Progenitor cell of endocrine pancreas (in vitro differentiated cells): ENCODE results near the gene FCGR1A. TPM values are rescaled to one million over a fixed set of nuclear protein-coding genes. Genes with fewer than 3 reads are reported as not detected.
"Not testable (repeated sequence)": the region's sequence is repeated elsewhere in the genome, so short reads cannot be mapped to it uniquely, and the experiment has no call there.

Source experiments
- DNase-seq: peaks from one replicate; pipeline ENCODE4 v3.0.0; 2021; ENCODE audit warnings: low spot score; ENCODE audit not compliant: unreplicated experiment
- H3K27ac Mint-ChIP-seq: 2 replicates; pipeline ENCODE4 v1.8.0; 2021; ENCODE audit warnings: mild to moderate bottlenecking, moderate library complexity, mixed read lengths
- H3K27me3 Mint-ChIP-seq: 2 replicates; pipeline ENCODE4 v1.8.0; 2021; ENCODE audit warnings: mixed read lengths
- H3K36me3 Mint-ChIP-seq: 2 replicates; pipeline ENCODE4 v1.8.0; 2022; ENCODE audit warnings: mixed read lengths; ENCODE audit not compliant: insufficient read depth
- H3K4me1 Mint-ChIP-seq: 2 replicates; pipeline ENCODE4 v1.8.0; 2021; ENCODE audit warnings: low read depth, mixed read lengths
- H3K4me3 Mint-ChIP-seq: 2 replicates; pipeline ENCODE4 v1.8.0; 2021; ENCODE audit warnings: low read depth, mild to moderate bottlenecking, moderate library complexity, mixed read lengths
- H3K9me3 Mint-ChIP-seq: 2 replicates; pipeline ENCODE4 v1.8.0; 2021; ENCODE audit warnings: low read depth, mixed read lengths
- long read RNA-seq: library from polyadenylated mRNA; unstranded; transcript quantifications from one replicate; pipeline ENCODE4 v2.0.0, GENCODE V29; 2020
- total RNA-seq: library from RNA; stranded (reverse); gene quantifications from 2 replicates; pipeline ENCODE4 v1.2.1, GENCODE V29; 2021

The FCGR1A gene
- total RNA-seq, result not detected in 2 replicates
- long read RNA-seq, result 0 reads

- not testable (repeated sequence) for H3K9me3 Mint-ChIP-seq, H3K27ac Mint-ChIP-seq, H3K36me3 Mint-ChIP-seq, H3K27me3 Mint-ChIP-seq, DNase-seq, H3K4me1 Mint-ChIP-seq, H3K4me3 Mint-ChIP-seq
Observed at GRCh38 chr1:149782600-149782999, at the start of gene FCGR1A. Gene FCGR1A, plus strand, starts transcription at chr1:149782694. Its CDS starts 50 bp downstream, at chr1:149782744.

GRCh38 chr1:149732781-149733180 is 49.7 kb upstream of the FCGR1A start:
- not testable (repeated sequence) for DNase-seq, H3K4me1 Mint-ChIP-seq, H3K27me3 Mint-ChIP-seq, H3K9me3 Mint-ChIP-seq, H3K36me3 Mint-ChIP-seq, H3K4me3 Mint-ChIP-seq, H3K27ac Mint-ChIP-seq

- H3K27me3 Mint-ChIP-seq, H3K4me3 Mint-ChIP-seq, DNase-seq, H3K36me3 Mint-ChIP-seq, H3K27ac Mint-ChIP-seq, H3K4me1 Mint-ChIP-seq, H3K9me3 Mint-ChIP-seq: not testable (repeated sequence)
Observed at GRCh38 chr1:149734692-149735091, 47.8 kb upstream of the FCGR1A start.

- not testable (repeated sequence) for H3K36me3 Mint-ChIP-seq, H3K9me3 Mint-ChIP-seq, H3K27me3 Mint-ChIP-seq, H3K4me1 Mint-ChIP-seq
- peak; percentile 10 for DNase-seq
- peak overlapping the region; percentile 71 for H3K27ac Mint-ChIP-seq
- H3K4me3 Mint-ChIP-seq, result peak overlapping the region; percentile 65
Observed at GRCh38 chr1:149740148-149740581, 42.3 kb upstream of the FCGR1A start.

- not testable (repeated sequence) for H3K27me3 Mint-ChIP-seq, DNase-seq, H3K9me3 Mint-ChIP-seq, H3K4me1 Mint-ChIP-seq, H3K36me3 Mint-ChIP-seq
- Mint-ChIP-seq H3K4me3 (peak overlapping the region; percentile 65), H3K27ac (peak overlapping the region; percentile 71)
Observed at GRCh38 chr1:149740590-149741230, 41.8 kb upstream of the FCGR1A start.

- not testable (repeated sequence) for H3K9me3 Mint-ChIP-seq, H3K27ac Mint-ChIP-seq, H3K4me3 Mint-ChIP-seq, H3K36me3 Mint-ChIP-seq, H3K4me1 Mint-ChIP-seq, DNase-seq
- peaks cover 11% of the 10 kb centered on the region for H3K27me3 Mint-ChIP-seq
Observed at GRCh38 chr1:149741914-149742313, 40.6 kb upstream of the FCGR1A start.

GRCh38 chr1:149746463-149747356 is 35.8 kb upstream of the FCGR1A start:
- not testable (repeated sequence) for H3K27ac Mint-ChIP-seq, H3K4me1 Mint-ChIP-seq, H3K36me3 Mint-ChIP-seq, H3K9me3 Mint-ChIP-seq
- DNase-seq, result peak; percentile 12
- peak overlapping the region; percentile 47 for H3K4me3 Mint-ChIP-seq
- H3K27me3 Mint-ChIP-seq, result peaks cover 23% of the 10 kb centered on the region

GRCh38 chr1:149747359-149748143 is 34.9 kb upstream of the FCGR1A start:
- H3K4me1 Mint-ChIP-seq, H3K36me3 Mint-ChIP-seq, DNase-seq, H3K9me3 Mint-ChIP-seq, H3K27ac Mint-ChIP-seq: not testable (repeated sequence)
- H3K27me3 Mint-ChIP-seq, result peaks cover 23% of the 10 kb centered on the region
- peak overlapping the region; percentile 60 for H3K4me3 Mint-ChIP-seq

GRCh38 chr1:149748144-149748500 is 34.4 kb upstream of the FCGR1A start:
- H3K4me1 Mint-ChIP-seq, DNase-seq, H3K36me3 Mint-ChIP-seq, H3K9me3 Mint-ChIP-seq, H3K27ac Mint-ChIP-seq: not testable (repeated sequence)
- Mint-ChIP-seq H3K27me3 (peaks cover 23% of the 10 kb centered on the region), H3K4me3 (peak overlapping the region; percentile 60)

- H3K9me3 Mint-ChIP-seq, H3K4me3 Mint-ChIP-seq, H3K36me3 Mint-ChIP-seq: not testable (repeated sequence)
Observed at GRCh38 chr1:149750562-149750961, 31.9 kb upstream of the FCGR1A start.

GRCh38 chr1:149752186-149752585 is 30.3 kb upstream of the FCGR1A start:
- not testable (repeated sequence) for H3K9me3 Mint-ChIP-seq

More at GRCh38 chr1:149750562-149750961, 31.9 kb upstream of the FCGR1A start:
- not testable (repeated sequence) for DNase-seq, H3K4me1 Mint-ChIP-seq, H3K27ac Mint-ChIP-seq
- H3K27me3 Mint-ChIP-seq, result peaks cover 23% of the 10 kb centered on the region

GRCh38 chr1:149753466-149753865 is 29.0 kb upstream of the FCGR1A start:
- not testable (repeated sequence) for H3K27ac Mint-ChIP-seq, H3K36me3 Mint-ChIP-seq, DNase-seq, H3K4me1 Mint-ChIP-seq, H3K4me3 Mint-ChIP-seq, H3K27me3 Mint-ChIP-seq, H3K9me3 Mint-ChIP-seq

More at GRCh38 chr1:149752186-149752585, 30.3 kb upstream of the FCGR1A start:
- H3K27me3 Mint-ChIP-seq, result peaks cover 12% of the 10 kb centered on the region
- H3K36me3 Mint-ChIP-seq, H3K27ac Mint-ChIP-seq, DNase-seq, H3K4me3 Mint-ChIP-seq, H3K4me1 Mint-ChIP-seq: not testable (repeated sequence)
